ENCODE results near the gene OAS1. TPM values are rescaled to one million over a fixed set of nuclear protein-coding genes. Genes with fewer than 3 reads are reported as not detected.

The OAS1 gene
- total RNA-seq, 1 donor from 2014 or later = not detected

DNA sequence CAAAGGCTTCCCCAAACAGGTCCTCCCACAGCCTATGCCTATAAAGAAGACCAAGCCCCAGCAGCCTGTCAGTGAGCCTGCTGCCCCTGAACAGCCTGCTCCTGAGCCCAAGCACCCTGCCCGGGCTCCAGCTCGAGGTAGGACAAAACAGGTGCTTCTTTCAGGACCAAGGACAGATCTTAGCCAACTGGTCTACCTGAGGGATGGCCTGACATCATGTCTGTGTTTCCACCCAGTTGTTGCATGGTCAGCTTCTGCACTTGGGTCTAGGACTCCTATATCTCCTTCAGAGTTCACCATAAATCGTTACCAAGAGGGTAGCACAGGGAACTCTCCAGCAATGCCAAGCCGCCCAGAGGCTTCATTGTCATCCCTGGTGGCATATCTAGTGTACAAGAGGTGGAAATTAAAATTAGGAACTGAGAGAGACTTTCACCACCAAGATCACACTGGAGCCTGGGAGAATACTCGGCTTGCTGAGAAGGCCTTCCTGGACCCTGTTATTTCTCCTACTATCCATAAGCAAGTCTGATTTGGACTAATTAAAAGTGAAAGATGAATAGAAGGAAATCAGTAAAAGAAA is 38.2 kb upstream of the OAS1 start:
- Mint-ChIP-seq H3K27me3 (ENCODE audit: low read depth) (peaks cover 87% of the 10 kb centered on the region), H3K36me3 (ENCODE audit: low read depth) (no peaks in the 10 kb centered on the region), H3K4me1 (no peaks in the 10 kb centered on the region), H3K4me3 (no peak overlapping the region), H3K27ac (ENCODE audit: unreplicated experiment) (no peak overlapping the region), H3K9me3 (no peaks in the 10 kb centered on the region)
- TF ChIP-seq, protein P1, sequence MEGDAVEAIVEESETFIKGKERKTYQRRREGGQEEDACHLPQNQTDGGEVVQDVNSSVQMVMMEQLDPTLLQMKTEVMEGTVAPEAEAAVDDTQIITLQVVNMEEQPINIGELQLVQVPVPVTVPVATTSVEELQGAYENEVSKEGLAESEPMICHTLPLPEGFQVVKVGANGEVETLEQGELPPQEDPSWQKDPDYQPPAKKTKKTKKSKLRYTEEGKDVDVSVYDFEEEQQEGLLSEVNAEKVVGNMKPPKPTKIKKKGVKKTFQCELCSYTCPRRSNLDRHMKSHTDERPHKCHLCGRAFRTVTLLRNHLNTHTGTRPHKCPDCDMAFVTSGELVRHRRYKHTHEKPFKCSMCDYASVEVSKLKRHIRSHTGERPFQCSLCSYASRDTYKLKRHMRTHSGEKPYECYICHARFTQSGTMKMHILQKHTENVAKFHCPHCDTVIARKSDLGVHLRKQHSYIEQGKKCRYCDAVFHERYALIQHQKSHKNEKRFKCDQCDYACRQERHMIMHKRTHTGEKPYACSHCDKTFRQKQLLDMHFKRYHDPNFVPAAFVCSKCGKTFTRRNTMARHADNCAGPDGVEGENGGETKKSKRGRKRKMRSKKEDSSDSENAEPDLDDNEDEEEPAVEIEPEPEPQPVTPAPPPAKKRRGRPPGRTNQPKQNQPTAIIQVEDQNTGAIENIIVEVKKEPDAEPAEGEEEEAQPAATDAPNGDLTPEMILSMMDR (conservative IDR thresholded peaks at IDR 0.05) = no peak
- no peak for DNase-seq (ENCODE audit: low read depth, low spot score)

DNA sequence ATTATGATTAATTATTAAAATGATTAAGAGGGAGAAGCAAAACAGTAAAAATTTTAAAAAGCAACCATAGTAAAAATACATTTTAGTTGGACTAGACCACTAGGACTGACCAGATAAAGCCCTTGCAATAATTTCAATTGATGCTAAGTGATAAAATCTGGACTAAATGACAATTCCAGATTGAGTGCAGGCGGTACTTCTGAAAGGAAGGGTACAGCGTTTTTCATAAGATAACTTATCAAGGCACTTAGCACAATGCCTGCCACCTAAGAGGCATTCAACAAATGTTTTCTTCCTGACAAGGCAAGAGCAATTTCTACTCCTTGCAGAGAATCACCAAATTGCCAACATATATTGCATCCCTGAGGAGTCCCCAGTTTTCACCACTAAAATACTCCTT is 37.7 kb upstream of the OAS1 start:
- Mint-ChIP-seq H3K36me3 (ENCODE audit: low read depth) (no peaks in the 10 kb centered on the region), H3K4me3 (no peak overlapping the region), H3K4me1 (no peaks in the 10 kb centered on the region), H3K9me3 (no peaks in the 10 kb centered on the region), H3K27ac (ENCODE audit: unreplicated experiment) (no peak overlapping the region), H3K27me3 (ENCODE audit: low read depth) (peaks cover 88% of the 10 kb centered on the region)
- no peak for DNase-seq (ENCODE audit: low read depth, low spot score)
- TF ChIP-seq, protein P1 (conservative IDR thresholded peaks at IDR 0.05) = no peak

DNA sequence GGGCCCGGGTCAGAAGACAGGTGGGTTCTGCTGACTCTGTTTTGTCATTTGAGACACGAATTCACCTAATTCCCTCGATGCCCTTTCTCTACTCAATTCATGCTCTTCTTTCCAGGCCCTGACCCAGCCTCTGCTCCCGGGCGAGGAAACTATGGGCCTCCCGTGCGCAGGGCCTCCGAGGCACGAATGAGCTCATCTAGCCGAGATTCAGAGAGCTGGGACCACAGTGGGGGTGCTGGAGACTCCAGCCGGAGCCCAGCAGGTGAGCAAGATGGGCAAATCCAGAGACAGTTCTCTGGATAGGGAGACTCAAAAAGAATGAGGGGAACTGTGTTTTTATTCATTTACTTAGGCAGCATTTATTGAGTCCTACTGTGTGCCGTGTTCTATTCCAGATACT is 37.0 kb upstream of the OAS1 start:
- TF ChIP-seq, protein P1 (conservative IDR thresholded peaks at IDR 0.05) = no peak
- H3K27me3 Mint-ChIP-seq (ENCODE audit: low read depth) = peaks cover 88% of the 10 kb centered on the region
- no peak overlapping the region for H3K27ac Mint-ChIP-seq (ENCODE audit: unreplicated experiment)
- H3K36me3 Mint-ChIP-seq (ENCODE audit: low read depth) = no peaks in the 10 kb centered on the region
- no peaks in the 10 kb centered on the region for H3K9me3 Mint-ChIP-seq
- DNase-seq (ENCODE audit: low read depth, low spot score) = no peak
- no peaks in the 10 kb centered on the region for H3K4me1 Mint-ChIP-seq
- no peak overlapping the region for H3K4me3 Mint-ChIP-seq

DNA sequence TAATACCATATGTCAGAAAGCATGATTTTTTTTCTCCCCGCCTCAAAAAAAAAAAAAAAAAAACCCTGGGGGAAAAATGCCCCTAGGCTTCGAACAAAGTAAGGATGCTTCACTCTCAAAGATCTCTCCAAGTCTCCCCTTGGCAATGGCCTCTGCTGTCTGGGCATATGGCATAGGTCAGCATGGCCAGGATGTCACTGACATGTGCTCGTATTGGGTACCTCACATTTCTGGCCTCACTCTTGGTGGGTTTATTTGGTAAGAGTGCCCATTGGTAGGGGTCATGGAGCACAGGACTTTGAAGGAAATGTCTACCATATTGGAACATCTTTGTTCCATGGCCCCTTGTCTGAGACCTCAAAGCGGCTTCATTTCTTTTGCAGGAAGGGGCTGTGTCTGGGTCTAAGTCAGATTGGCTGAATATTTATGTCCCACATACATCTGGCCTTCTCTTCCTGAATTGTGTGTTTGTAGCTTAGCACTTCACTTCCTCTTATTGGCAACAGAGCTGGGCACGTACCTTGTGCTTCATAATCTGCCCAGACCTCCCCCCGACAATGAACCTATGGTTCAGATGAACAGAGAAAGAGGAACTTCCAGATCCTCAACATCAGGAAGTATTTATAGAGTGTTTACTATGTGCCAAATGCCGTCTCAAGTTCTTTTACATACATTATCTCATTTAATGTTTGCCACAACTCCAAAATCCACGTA is 36.3 kb upstream of the OAS1 start:
- TF ChIP-seq, protein P1 (conservative IDR thresholded peaks at IDR 0.05) = no peak
- Mint-ChIP-seq H3K9me3 (no peaks in the 10 kb centered on the region), H3K27me3 (ENCODE audit: low read depth) (peaks cover 82% of the 10 kb centered on the region), H3K4me1 (no peaks in the 10 kb centered on the region), H3K27ac (ENCODE audit: unreplicated experiment) (no peak overlapping the region), H3K36me3 (ENCODE audit: low read depth) (no peaks in the 10 kb centered on the region), H3K4me3 (no peak overlapping the region)
- no peak for DNase-seq (ENCODE audit: low read depth, low spot score)

DNA sequence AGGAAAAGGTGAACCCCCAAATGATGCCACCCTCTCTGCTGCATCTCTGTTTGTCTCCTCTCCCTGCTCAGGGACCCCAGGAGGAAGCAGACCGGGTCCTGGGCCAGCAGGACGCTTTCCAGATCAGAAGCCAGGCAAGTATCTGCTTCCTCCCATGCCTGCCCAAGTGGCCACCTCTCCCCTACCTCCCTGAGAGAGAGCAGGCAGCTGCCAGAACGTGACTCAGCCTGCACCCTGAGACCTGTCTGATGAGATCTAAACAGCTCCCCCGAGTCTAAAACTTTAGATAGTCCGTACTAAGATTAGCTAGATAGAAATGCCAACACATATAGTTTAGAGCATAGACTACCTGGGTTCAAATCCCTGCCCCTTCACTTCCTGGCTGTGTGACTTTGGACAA is 31.2 kb upstream of the OAS1 start:
- Mint-ChIP-seq H3K36me3 (ENCODE audit: low read depth) (no peaks in the 10 kb centered on the region), H3K4me1 (no peaks in the 10 kb centered on the region), H3K4me3 (no peak overlapping the region), H3K27ac (ENCODE audit: unreplicated experiment) (no peak overlapping the region), H3K27me3 (ENCODE audit: low read depth) (peaks cover 77% of the 10 kb centered on the region), H3K9me3 (no peaks in the 10 kb centered on the region)
- no peak for DNase-seq (ENCODE audit: low read depth, low spot score)
- TF ChIP-seq, protein P1 (conservative IDR thresholded peaks at IDR 0.05) = no peak
